Fibroblast of villous mesenchyme (primary cell): ENCODE measurements around the gene SFXN5. TPM values are rescaled to one million over a fixed set of nuclear protein-coding genes. Genes with fewer than 3 reads are reported as not detected.

Experiments
- DNase-seq: peaks from one replicate; pipeline ENCODE4 v3.0.0-alpha.2; 2010; ENCODE audit warnings: low read depth
- H3K4me3 ChIP-seq: 2 replicates; pipeline ENCODE4 v1.5.1; 2011; ENCODE audit warnings: low read depth, mild to moderate bottlenecking, low read length
- total RNA-seq: library from RNA; depleted of rRNA; stranded (reverse); fragments of >200 nt; gene quantifications from 2 replicates; pipeline ENCODE4 v1.2.3, GENCODE V29; 2012
- TF ChIP-seq, protein P1 (sequence below): IDR thresholded peaks from 2 replicates; pipeline ENCODE4 v1.5.1; 2012; ENCODE audit warnings: low read depth, mild to moderate bottlenecking, low read length; ENCODE audit not compliant: insufficient read depth

Gene SFXN5
- total RNA-seq, 1 donor: 12.1 TPM

DNA sequence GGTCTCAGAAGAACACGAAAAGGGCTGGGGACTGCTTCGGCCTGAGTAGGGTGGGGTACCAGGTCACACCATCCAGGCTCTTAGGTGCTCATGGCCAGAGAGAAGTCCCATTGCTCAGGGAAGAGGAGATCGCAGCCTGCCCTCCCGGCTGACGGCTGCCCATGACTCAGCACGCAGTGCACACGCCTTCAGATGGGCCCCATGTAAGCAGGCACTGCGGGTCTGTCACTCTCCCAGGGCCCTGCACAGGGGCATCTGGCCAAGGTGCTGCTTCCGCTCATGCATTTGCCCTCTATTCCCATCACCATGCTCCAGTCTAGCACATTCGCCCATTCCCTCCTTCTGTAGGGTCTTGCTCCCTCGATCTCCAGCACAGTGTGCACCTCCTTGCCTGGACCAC is 34.7 kb downstream of the SFXN5 start:
- TF ChIP-seq, protein P1, sequence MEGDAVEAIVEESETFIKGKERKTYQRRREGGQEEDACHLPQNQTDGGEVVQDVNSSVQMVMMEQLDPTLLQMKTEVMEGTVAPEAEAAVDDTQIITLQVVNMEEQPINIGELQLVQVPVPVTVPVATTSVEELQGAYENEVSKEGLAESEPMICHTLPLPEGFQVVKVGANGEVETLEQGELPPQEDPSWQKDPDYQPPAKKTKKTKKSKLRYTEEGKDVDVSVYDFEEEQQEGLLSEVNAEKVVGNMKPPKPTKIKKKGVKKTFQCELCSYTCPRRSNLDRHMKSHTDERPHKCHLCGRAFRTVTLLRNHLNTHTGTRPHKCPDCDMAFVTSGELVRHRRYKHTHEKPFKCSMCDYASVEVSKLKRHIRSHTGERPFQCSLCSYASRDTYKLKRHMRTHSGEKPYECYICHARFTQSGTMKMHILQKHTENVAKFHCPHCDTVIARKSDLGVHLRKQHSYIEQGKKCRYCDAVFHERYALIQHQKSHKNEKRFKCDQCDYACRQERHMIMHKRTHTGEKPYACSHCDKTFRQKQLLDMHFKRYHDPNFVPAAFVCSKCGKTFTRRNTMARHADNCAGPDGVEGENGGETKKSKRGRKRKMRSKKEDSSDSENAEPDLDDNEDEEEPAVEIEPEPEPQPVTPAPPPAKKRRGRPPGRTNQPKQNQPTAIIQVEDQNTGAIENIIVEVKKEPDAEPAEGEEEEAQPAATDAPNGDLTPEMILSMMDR: no peak

DNA sequence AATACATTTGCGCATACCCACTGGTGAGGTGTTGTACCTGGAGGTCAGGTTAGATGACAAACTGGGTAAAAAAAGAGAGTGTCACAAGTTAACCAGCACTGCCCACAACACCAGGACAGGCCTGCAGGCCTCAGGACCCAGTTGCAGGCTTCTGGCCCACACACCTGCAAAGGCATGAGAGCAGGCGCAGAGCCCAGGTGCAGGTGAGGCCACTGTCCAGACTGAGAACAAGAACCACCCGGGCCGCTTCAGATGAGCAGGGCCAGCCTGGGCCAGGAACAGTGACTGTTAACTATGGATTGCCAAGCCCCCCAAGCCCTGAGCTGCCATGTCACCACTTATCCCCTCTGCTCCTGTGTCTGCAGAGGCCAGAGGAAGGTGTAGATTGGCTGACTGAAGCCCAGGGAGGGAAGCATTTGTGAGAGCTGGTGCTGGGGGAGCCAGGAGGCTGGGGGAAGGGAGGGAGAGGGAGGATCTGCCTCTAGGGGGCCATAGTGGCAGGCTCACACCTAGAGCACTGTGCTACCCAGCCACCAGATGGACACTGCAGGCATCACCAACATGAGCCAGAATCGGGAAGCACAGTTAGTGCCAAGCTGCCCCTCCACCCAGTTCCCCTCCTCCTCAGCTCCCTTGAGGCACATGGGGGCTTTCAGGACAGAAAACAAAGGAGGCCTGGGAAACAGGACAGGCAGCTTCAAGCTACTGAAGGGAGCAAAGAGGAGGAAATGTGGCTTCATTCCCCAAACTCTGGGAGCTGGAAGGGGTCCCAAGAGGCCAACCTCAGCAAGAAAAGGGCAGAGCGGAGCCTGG is 35.4 kb downstream of the SFXN5 start:
- TF ChIP-seq, protein P1: no peak
- no peak for DNase-seq
- H3K4me3 ChIP-seq: no peak overlapping the region

More for the DNA sequence above, 34.7 kb downstream of the SFXN5 start:
- no peak overlapping the region for H3K4me3 ChIP-seq
- DNase-seq: no peak

DNA sequence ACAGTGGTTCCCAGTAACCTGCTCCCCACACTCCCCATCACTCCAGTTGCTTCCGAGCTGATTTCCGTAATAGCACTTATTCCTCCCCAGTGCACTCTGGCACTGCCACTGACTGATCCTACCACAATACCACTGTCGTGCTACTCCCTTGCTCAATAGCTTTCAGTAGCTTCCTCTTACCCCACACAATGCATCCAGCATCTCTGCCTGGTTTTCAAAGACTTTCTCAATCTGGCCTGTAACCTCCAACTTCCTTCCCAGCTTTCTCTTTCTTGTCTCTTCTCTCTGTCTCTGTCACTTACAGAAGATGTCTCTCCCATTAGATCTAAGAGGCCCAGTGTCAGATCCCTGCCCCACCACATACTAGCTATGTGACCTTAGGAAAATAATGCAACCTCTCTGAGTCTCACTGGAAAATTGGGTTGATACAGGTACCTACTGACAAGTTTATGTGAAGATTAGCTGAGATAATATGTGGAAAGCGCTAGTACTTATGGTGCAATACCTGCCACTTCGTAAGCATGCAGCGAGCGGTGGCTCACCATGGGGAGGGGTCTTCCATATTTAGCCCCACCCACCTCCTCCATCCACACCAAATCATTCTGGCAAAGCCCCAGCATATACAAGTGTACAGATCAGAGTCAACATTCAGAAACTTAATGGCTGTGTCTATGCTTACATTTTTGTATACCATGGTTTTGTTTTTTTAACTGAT is 36.7 kb downstream of the SFXN5 start:
- no peak for DNase-seq
- no peak overlapping the region for H3K4me3 ChIP-seq
- TF ChIP-seq, protein P1: no peak

DNA sequence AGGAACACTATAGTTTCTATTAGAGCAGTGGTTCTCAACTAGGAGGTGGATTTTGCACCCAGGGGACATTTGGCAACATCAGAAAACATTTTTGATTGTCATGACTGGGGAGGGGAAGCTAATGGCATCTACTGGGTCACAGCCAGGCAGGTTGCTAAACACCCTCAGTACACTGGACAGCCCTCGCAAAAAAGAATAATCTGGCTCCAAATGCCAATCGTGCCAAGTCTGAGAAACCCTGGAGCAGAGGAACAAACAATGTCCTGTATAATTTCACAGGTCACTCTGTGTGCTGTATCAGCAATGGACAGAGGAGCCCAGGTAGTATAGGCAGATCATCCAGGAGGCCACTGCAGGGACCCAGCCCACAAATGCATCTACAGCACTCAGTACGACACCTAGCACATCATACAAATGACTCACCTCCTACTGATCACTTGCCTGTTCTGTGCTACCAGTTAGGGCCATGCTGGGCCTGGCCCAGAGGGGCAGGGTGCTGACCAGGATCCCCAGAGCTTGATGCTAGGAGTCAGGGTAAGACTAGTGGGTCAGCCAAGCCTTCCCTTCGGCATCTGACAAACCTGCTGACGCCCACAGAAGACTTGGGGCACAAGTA is 37.6 kb downstream of the SFXN5 start:
- no peak for DNase-seq
- TF ChIP-seq, protein P1: no peak

DNA sequence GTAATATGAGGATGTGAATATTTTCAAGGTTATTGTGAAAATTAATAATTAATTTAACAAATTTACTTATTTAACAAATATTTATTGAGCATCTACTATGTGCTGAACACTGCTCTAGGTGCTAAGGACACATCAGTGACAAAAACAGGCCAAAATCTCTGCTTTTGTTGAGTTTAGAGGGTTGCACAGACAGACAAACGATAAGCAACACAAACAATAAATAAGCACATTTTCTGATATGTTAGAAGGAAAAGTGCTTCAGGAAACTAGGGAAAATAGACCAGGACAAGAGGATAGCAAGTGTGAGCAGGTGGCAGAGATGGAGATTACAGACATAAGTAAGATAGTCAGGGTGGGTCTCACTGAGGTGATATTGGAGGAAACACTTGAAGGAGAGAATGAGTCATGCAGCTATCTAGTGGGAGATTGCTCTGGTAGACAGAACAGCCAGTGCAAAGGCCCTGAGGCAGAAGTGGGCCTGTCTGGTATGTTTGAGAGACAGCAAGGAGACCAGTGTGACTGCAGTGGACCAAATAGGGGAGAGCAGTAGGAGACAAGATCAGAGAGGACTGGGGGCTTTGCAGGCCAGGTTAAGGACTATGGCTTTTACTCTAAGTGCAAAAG is 38.3 kb downstream of the SFXN5 start:
- no peak overlapping the region for H3K4me3 ChIP-seq
- TF ChIP-seq, protein P1: no peak

More for the DNA sequence above, 37.6 kb downstream of the SFXN5 start:
- no peak overlapping the region for H3K4me3 ChIP-seq

DNA sequence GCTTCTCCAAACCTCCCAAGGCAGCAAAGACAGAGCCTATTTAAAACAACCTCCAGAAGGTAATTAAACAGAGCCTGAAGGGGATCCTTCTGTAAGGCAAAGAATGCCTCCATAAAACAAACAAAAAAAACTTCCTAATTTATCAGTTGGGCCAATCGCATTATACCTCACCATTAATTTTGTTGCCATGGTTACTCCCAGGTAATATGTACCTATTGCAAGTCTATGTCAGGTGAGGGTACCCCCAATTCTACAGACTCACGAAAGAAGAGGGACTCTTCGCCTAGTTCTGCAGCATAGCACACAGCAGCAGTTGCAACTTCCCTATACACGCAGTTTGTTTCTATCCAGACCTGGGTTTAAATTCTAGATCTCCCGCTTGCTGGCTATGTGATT is 38.8 kb downstream of the SFXN5 start:
- TF ChIP-seq, protein P1: no peak
- DNase-seq: no peak
- no peak overlapping the region for H3K4me3 ChIP-seq

More for the DNA sequence above, 38.3 kb downstream of the SFXN5 start:
- no peak for DNase-seq
